ENCODE results near the gene GRHPR.

GRHPR gene

DNA sequence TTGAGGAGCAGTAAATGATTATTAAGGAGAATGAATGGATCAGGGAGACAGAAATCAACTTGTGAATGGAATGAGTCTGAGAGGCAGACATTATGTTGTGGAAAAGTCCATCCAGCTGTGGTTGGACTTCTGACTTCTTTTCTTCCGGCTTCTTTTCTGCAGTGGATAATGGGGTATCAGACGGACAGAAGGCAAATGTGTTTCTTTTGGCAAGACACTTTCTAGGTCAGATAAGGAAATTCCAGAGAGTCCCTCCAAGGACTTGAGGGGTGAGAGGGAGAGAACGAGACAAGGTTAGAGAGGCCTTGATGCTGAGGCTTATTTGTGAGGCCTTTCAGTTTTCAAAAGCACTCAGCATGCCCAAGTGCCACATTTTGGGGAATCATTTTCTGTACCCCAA, 17.1 kb upstream of the GRHPR start:
- no peak overlapping the region for H3K9ac ChIP-seq (ENCODE audit: low read depth, low read length)
- H3K4me1 ChIP-seq (ENCODE audit: control insufficient read depth, insufficient read depth, low read length), result no peaks in the 10 kb centered on the region

DNA sequence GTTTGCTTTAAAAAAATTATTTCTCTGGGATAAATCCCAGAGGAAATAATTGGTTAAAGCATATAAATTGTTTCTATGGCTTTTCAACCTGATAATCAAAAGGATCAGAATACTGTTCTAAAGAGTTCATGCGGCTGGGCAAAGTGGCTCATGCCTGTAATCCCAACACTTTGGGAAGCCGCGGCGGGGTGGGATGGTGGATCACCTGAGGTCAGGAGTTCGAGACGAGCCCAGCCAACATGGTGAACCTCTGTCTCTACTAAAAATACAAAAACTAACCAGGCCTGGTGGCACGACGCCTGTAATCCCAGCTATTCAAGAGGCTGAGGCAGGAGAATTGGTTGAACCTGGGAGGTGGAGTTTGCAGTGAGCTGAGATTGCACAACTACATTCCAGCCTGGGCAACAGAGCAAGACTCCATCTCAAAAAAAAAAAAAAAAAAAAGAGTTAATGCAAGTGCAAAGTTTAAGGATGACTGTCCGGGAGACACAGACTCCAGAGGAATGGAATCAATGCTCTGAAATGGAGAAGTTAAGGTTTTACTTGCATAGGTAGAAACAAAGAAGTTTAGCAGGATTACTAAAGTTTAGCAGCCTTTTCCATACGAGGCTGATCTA, 16.6 kb upstream of the GRHPR start:
- no peak overlapping the region for H3K4me3 ChIP-seq (ENCODE audit: low read depth, low read length)

More for the DNA sequence above, 17.1 kb upstream of the GRHPR start:
- no peak overlapping the region for H3K4me3 ChIP-seq (ENCODE audit: low read depth, low read length)
- H3K9me3 ChIP-seq (ENCODE audit: control insufficient read depth, insufficient read depth, low read length), result no peaks in the 10 kb centered on the region
- H3K27me3 ChIP-seq (ENCODE audit: control insufficient read depth, insufficient read depth, low read length), result no peaks in the 10 kb centered on the region
- H3K36me3 ChIP-seq (ENCODE audit: control insufficient read depth, insufficient read depth, low read length), result no peaks in the 10 kb centered on the region

DNA sequence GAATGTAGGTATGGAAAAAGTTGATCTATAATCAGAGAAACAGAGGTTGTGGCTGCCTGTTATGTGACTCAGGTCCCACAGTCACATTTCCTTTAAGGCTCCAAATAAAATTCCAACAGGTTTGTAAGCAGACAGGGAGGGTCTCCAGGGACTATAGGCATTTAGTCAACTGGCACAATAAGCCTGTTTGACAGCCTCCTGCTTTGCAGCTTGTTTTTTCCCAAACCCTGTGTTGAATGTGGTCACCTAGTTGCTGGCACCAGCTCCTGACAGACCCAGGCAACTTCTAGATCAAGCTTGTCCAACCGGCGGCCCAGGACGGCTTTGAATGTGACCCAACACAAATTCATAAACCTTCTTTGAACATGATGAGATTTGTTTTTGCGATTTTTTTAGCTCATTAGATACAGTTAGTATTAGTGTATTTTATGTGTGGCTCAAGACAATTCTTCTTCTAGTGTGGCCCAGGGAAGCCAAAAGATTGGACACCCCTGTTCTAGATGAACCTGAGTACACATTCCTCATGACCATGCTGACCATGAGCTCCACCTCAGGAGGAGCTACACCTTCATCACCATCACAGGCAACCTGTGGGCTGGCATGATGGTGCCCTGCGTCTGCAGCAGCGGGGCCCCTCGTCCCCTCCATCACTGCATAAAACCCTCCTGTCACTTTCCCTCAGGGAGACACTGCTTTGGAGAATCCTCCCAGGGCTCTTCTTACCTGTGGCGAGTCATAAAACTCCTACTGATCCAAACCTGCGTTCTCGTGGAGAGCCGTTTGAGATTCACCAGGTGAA, 15.7 kb upstream of the GRHPR start:
- Histone ChIP-seq H3K9ac (ENCODE audit: low read depth, low read length) (no peak overlapping the region), H3K9me3 (ENCODE audit: control insufficient read depth, insufficient read depth, low read length) (no peaks in the 10 kb centered on the region), H3K36me3 (ENCODE audit: control insufficient read depth, insufficient read depth, low read length) (no peaks in the 10 kb centered on the region), H3K4me1 (ENCODE audit: control insufficient read depth, insufficient read depth, low read length) (no peaks in the 10 kb centered on the region), H3K27me3 (ENCODE audit: control insufficient read depth, insufficient read depth, low read length) (no peaks in the 10 kb centered on the region), H3K4me3 (ENCODE audit: low read depth, low read length) (no peak overlapping the region)

More for the DNA sequence above, 16.6 kb upstream of the GRHPR start:
- no peaks in the 10 kb centered on the region for H3K9me3 ChIP-seq (ENCODE audit: control insufficient read depth, insufficient read depth, low read length)
- H3K9ac ChIP-seq (ENCODE audit: low read depth, low read length), result no peak overlapping the region
- H3K27me3 ChIP-seq (ENCODE audit: control insufficient read depth, insufficient read depth, low read length), result no peaks in the 10 kb centered on the region
- no peaks in the 10 kb centered on the region for H3K36me3 ChIP-seq (ENCODE audit: control insufficient read depth, insufficient read depth, low read length)
- no peaks in the 10 kb centered on the region for H3K4me1 ChIP-seq (ENCODE audit: control insufficient read depth, insufficient read depth, low read length)

DNA sequence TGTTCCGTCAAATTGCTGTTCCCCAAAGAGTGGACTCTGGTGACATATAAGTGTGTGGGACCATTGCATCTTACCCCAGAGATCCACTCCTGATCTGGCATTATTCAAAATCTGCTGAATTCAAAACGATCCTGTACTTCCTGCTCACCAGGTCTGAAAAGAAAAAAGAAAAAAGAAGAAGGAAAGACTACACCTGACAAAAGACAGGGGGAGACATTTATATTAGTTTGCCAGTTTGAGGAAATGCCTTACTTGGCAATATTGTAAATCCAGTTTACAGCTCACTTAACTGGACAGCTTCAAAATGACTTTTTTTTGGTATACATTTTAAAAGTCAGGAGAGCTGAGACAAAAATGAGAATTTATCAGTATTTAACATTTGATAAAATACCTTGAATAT, 15.0 kb upstream of the GRHPR start:
- no peak overlapping the region for H3K9ac ChIP-seq (ENCODE audit: low read depth, low read length)
- no peaks in the 10 kb centered on the region for H3K27me3 ChIP-seq (ENCODE audit: control insufficient read depth, insufficient read depth, low read length)
- H3K4me3 ChIP-seq (ENCODE audit: low read depth, low read length), result no peak overlapping the region
- no peaks in the 10 kb centered on the region for H3K4me1 ChIP-seq (ENCODE audit: control insufficient read depth, insufficient read depth, low read length)
- H3K9me3 ChIP-seq (ENCODE audit: control insufficient read depth, insufficient read depth, low read length), result no peaks in the 10 kb centered on the region
- no peaks in the 10 kb centered on the region for H3K36me3 ChIP-seq (ENCODE audit: control insufficient read depth, insufficient read depth, low read length)

DNA sequence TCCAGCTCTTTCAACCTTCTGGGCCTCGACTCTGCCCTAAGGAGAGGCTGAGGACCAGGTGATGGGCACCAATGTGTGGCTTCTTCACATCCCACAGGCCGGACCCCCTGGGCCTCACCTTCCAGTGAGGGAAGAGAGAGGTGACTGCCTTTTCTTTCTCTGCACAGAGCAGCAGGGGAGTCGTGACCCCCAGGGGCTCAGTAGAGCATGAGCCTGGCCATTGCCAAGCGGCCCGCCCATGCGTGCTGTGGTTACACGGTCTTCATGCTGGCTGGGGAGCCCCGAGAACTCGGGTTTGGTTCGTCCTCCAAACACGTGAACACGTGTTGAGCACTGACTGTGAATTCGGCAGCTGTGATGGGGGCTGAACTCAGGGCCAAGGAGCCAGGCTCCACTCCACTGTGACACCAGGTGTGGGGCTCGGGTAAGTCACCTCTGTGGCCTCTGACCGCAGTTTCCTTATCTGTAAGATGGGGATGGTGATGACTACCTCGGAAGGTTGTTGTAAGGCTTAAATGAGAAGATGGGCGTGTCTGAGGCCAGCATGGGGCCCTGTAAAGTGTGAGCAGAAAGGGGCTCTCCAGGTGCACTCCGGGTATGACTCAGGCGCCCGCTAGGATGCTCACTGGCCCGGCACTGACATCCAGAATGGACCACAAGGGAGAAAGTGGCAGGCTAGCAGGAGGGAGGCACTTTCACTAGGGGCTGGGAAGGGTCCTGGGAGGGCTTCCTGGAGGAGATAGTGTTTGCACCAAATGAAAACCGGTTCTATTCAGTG, 13.4 kb upstream of the GRHPR start:
- no peaks in the 10 kb centered on the region for H3K36me3 ChIP-seq (ENCODE audit: control insufficient read depth, insufficient read depth, low read length)
- no peak overlapping the region for H3K4me3 ChIP-seq (ENCODE audit: low read depth, low read length)
- no peaks in the 10 kb centered on the region for H3K27me3 ChIP-seq (ENCODE audit: control insufficient read depth, insufficient read depth, low read length)
- H3K9me3 ChIP-seq (ENCODE audit: control insufficient read depth, insufficient read depth, low read length), result no peaks in the 10 kb centered on the region
- no peaks in the 10 kb centered on the region for H3K4me1 ChIP-seq (ENCODE audit: control insufficient read depth, insufficient read depth, low read length)
- no peak overlapping the region for H3K9ac ChIP-seq (ENCODE audit: low read depth, low read length)

DNA sequence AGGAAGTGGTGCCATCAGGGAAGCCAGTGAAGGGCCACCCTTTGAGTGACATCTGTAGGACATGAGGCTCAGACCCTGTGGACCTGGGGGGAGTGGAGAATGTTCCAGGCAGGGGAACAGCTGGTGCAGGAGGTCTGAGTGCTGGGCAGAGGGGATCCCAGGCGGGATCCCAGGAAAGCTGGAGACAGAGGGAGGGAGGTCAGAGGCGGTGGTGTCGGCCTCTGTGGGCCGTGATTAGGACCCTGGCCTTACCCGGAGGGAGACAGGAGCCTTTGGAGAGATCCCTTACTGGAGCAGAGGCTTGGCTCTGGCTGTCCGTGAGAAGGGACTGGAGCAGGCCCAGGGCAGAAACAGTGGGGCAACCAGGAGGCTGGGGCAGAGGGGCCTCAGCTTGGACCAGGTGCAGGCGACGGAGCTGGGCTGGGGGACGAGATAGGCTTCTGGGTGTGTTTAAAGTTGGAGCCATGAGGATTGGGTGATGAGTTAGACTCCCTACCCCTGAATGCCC, 12.1 kb upstream of the GRHPR start:
- Histone ChIP-seq H3K9ac (ENCODE audit: low read depth, low read length) (no peak overlapping the region), H3K9me3 (ENCODE audit: control insufficient read depth, insufficient read depth, low read length) (no peaks in the 10 kb centered on the region), H3K36me3 (ENCODE audit: control insufficient read depth, insufficient read depth, low read length) (no peaks in the 10 kb centered on the region), H3K4me3 (ENCODE audit: low read depth, low read length) (no peak overlapping the region), H3K27me3 (ENCODE audit: control insufficient read depth, insufficient read depth, low read length) (no peaks in the 10 kb centered on the region), H3K4me1 (ENCODE audit: control insufficient read depth, insufficient read depth, low read length) (peaks cover 3% of the 10 kb centered on the region)

DNA sequence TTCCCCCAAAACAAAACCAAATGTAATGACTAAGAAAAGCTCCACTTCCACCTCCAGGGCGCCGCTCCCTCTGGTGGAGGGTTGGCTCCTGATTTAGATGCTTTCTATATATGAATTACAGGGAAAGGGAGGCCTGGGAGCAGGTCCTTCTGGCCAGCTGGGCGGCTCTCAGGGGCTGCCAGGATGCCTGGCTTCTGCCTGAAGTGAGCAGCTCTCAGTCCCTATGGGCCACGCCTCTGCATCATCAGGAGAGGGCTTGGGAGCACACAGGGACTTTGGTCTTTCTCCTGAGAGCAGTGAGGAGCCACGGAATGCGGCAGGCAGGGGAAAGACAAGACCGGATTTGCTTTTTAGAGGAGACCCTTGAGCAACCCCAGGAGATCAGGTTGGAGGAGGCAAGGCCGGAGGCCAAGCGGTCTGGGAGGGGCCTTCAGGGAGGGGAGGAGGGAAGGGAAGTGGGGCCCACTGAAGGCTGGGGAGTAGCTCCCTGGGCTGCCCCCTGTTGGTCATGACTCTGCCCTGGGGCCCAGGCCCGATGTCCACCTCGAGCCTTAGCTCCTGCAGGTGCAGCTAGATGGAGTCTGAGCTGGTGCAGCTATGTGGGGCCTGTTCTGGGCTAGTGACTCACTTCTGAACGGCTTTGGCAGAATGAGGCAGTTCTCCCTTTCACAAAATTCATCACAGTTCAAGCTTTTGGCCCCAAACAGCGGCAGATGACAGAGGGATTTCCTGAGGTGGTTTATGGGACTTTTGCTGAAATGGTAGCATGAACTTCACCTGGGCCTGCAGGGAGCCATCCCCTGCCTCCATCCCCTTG, 11.3 kb upstream of the GRHPR start:
- H3K4me1 ChIP-seq (ENCODE audit: control insufficient read depth, insufficient read depth, low read length), result peaks cover 3% of the 10 kb centered on the region
- H3K9ac ChIP-seq (ENCODE audit: low read depth, low read length), result no peak overlapping the region
- H3K36me3 ChIP-seq (ENCODE audit: control insufficient read depth, insufficient read depth, low read length), result no peaks in the 10 kb centered on the region
- H3K4me3 ChIP-seq (ENCODE audit: low read depth, low read length), result no peak overlapping the region
- H3K9me3 ChIP-seq (ENCODE audit: control insufficient read depth, insufficient read depth, low read length), result no peaks in the 10 kb centered on the region
- H3K27me3 ChIP-seq (ENCODE audit: control insufficient read depth, insufficient read depth, low read length), result no peaks in the 10 kb centered on the region

DNA sequence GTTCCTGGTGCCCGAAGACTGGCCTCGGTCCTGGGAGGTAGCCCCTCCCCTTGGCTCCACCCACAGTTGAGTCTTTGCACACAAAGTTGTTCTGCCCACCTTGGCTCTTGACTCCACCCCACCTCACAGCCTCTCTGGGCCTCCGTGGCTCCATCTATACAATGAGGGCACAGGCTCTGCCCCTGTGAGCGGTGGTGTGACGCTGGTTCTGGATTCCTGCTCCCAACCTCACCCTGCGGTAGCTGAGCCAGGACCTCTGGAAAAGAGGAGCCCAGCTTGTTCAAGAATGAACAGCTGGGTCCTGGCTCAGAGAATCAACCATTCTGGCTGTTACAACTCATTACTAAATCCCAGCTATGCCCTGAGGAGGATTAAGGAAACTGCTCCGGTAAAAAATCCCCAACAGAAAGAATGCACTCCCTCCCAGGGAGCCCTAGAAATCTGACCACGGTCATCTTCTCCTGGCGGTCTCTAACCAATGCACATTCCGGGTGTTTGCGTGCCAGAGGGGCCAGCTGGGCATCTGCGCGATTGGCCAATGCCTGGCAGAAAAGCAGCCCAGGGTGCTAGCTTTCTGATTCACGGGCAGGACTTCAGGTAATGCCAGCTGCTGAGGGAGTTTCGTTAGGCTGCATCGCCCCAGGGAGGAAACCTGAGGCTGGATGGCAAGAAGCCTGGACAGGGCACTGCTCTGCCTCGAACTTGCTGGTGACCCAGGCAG, 9.9 kb upstream of the GRHPR start:
- Histone ChIP-seq H3K4me1 (ENCODE audit: control insufficient read depth, insufficient read depth, low read length) (peaks cover 3% of the 10 kb centered on the region), H3K36me3 (ENCODE audit: control insufficient read depth, insufficient read depth, low read length) (no peaks in the 10 kb centered on the region), H3K4me3 (ENCODE audit: low read depth, low read length) (no peak overlapping the region), H3K9ac (ENCODE audit: low read depth, low read length) (no peak overlapping the region), H3K27me3 (ENCODE audit: control insufficient read depth, insufficient read depth, low read length) (no peaks in the 10 kb centered on the region), H3K9me3 (ENCODE audit: control insufficient read depth, insufficient read depth, low read length) (no peaks in the 10 kb centered on the region)

DNA sequence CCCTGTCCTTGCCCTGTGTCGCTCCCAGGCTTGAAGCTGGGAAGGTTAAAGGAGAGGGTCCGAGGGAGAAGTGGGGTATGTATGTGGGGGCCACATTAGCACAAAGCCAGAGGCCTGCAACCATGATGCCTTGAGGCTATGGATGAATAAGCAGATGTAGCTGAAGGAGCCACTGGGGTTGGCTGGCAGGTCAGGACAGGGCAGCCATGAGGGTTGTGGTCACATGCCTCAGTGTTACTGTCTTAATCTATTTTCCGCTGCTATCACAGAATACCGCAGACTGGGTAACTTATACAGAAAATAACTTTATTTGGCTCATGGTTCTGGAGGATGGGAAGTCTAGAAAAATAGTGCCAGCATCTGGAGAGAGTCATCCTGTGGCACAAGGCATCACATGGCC, 9.2 kb upstream of the GRHPR start:
- H3K4me1 ChIP-seq (ENCODE audit: control insufficient read depth, insufficient read depth, low read length), result peaks cover 3% of the 10 kb centered on the region

DNA sequence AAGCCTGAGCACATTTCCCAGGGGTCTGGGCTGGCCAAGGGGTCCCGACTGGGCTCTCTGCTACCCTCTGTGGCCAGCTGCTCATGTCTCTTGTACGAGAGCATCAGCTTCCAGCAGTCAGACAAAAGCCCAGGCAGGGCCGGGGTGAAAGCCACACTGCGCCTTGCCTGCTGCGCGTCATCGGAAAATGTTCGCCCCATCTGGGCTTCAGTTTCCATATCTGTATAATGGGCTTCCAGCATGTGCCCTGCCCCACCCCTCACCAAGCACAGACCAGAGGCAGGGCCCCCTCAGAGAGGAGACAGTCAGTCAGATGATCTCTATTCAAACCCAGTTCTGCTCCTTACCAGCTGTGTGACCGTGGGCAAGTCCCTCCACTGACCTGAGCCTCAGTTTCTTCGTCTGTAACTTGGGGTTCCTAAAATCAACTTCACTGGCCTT, 8.0 kb upstream of the GRHPR start:
- no peak overlapping the region for H3K4me3 ChIP-seq (ENCODE audit: low read depth, low read length)
- H3K9ac ChIP-seq (ENCODE audit: low read depth, low read length), result no peak overlapping the region
- H3K4me1 ChIP-seq (ENCODE audit: control insufficient read depth, insufficient read depth, low read length), result peaks cover 3% of the 10 kb centered on the region

More for the DNA sequence above, 9.2 kb upstream of the GRHPR start:
- Histone ChIP-seq H3K36me3 (ENCODE audit: control insufficient read depth, insufficient read depth, low read length) (no peaks in the 10 kb centered on the region), H3K4me3 (ENCODE audit: low read depth, low read length) (no peak overlapping the region), H3K9me3 (ENCODE audit: control insufficient read depth, insufficient read depth, low read length) (no peaks in the 10 kb centered on the region), H3K27me3 (ENCODE audit: control insufficient read depth, insufficient read depth, low read length) (no peaks in the 10 kb centered on the region), H3K9ac (ENCODE audit: low read depth, low read length) (no peak overlapping the region)

More for the DNA sequence above, 8.0 kb upstream of the GRHPR start:
- no peaks in the 10 kb centered on the region for H3K36me3 ChIP-seq (ENCODE audit: control insufficient read depth, insufficient read depth, low read length)
- no peaks in the 10 kb centered on the region for H3K27me3 ChIP-seq (ENCODE audit: control insufficient read depth, insufficient read depth, low read length)
- H3K9me3 ChIP-seq (ENCODE audit: control insufficient read depth, insufficient read depth, low read length), result no peaks in the 10 kb centered on the region

Data from iPS-15b (cell line).